CD4-positive, alpha-beta T cell treated with Interleukin-4 for 4 hours (primary cell): ENCODE data around the gene PRPH.
A peak's percentile ranks its signal among the peaks of the same experiment; 100 is the strongest.
"Not testable (repeated sequence)": the region's sequence is repeated elsewhere in the genome, so short reads cannot be mapped to it uniquely, and the experiment has no call there.

ENCODE experiments used
- DNase-seq: peaks from one replicate; pipeline ENCODE4 v3.0.0-alpha.2; 2020

PRPH gene

DNA sequence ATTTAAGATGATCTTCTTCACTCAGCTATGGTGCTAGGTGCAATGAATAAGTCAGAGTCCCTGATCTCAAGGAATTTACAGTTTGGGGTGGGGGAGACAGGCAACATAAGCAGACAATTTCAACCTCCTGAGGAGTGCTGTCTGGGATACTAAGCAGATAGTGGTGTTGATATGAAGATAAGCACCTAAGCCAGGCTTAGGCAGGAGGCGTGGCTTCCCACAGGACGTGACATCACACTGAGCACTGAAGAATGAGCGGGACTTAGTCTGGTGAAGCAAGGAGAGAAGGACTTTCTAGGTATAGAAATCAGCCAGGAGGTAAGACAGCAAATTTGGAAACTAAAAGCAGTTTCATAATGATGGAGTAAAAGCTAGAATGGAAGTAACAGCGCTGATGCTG is 6.8 kb downstream of the PRPH start:
- no peak for DNase-seq

DNA sequence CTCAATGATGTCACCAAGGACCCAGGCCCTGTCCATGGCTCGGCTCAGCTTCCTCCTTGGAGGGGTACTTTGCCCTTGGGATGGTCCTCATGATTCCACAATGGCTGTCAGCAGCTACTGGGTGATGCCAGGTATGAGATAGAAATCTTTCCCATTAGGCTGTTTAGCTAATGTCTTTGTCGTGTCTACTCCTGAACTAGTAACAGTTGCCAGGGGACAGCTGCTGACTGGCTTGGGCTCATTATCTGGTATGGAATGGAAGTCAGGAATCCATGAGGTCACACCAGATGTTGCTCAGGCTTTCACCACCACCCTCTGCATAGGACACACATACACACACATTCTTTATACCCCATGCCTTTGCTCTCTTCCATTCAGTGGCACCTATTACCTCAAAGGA is 9.2 kb downstream of the PRPH start:
- no peak for DNase-seq

- DNase-seq, result no peak
Measured at GRCh38 chr12:49305762-49306510, 11.0 kb downstream of the PRPH start.

GRCh38 chr12:49309386-49309785 is 14.4 kb downstream of the PRPH start:
- no peak for DNase-seq

DNA sequence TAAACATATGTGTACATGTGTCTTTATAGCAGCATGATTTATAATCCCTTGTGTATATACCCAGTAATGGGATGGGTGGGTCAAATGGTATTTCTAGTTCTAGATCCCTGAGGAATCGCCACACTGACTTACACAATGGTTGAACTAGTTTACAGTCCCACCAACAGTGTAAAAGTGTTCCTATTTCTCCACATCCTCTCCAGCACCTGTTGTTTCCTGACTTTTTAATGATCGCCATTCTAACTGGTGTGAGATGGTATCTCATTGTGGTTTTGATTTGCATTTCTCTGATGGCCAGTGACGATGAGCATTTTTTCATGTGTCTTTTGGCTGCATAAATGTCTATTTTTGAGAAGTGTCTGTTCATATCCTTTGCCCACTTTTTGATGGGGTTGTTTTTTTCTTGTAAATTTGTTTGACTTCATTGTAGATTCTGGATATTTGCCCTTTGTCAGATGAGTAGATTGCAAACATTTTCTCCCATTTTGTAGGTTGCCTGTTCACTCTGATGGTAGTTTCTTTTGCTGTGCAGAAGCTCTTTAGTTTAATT is 15.6 kb downstream of the PRPH start:
- DNase-seq, result not testable (repeated sequence)

DNA sequence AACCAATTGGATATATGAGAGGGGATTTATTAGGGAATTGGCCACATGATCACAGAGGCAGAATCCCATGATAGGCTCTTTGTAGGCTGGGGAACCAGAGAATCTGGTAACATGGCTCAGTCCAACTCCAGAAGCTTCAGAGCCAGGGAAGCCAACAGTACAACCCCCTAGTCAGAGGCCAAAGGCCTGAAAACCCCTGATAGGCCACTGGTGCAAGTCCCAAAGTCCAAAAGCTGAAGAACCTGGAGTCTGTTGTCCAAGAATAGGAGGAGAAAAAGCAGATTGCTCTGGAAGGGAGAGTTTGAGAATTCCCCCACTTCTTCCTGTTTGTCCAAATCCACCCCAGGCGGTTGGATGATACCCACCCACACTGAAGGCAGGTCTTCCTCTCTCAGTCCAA is 19.9 kb downstream of the PRPH start:
- no peak for DNase-seq

- not testable (repeated sequence) for DNase-seq
Measured at GRCh38 chr12:49317118-49317517, 22.2 kb downstream of the PRPH start.

DNA sequence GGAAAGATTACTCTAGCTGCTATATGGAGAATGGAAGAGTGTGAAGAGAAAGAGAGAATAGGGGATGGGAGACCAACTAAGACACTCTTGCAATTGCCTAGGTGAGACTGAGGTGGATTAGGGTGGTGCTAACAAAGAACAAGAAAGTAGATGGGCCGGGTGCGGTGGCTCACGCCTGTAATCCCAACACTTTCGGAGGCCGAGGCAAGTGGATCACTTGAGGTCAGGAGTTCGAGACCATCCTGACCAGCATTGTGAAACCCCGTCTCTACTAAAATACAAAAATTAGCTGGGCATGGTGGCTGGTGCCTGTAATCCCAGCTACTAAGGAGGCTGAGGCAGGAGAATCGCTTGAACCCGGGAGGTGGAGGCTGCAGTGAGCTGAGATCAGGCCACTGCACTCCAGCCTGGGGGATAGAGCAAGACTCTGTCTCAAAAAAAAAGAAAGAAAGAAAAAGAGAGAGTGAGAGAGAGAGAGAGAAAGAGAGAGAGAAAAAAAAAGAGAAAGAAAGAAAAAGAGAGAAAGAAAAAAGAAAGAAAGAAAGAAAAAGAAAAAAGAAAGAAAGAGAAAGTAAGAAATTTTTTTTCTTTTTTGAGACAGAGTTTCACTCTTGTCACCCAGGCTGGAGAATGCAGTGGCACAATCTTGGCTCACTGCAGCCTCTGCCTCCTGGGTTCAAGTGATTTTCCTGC is 25.6 kb downstream of the PRPH start:
- DNase-seq, result not testable (repeated sequence)

GRCh38 chr12:49322367-49322707 is 27.4 kb downstream of the PRPH start:
- DNase-seq, result no peak

GRCh38 chr12:49322708-49323523 is 28.0 kb downstream of the PRPH start, which contains the start of gene TROAP:
Gene TROAP (plus strand): TSS chr12:49323255. CDS start chr12:49323609, 354 bp downstream.
- peak; percentile 98 for DNase-seq

- DNase-seq, result no peak
Measured at GRCh38 chr12:49323524-49324097, 28.7 kb downstream of the PRPH start.

- DNase-seq, result no peak
Measured at GRCh38 chr12:49325606-49326005, 30.7 kb downstream of the PRPH start.

DNA sequence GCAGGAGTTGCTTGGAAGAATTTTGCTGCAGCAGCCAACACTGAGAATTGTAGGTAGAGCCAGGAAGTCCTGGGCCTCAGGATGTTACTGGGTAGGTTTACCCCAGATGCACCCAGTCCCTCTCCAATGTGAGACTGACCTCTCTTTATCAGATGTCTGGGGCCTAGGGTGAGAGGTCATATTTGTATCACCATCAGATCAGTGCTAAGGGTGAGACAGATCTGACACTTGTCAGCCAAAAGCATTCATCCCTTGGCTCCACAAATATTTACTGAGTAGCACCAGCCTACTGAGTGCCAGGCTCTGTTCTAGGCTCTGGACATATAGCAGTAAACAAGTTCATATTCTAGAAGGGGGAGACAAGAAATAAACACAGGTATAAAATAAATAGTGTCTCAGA is 32.4 kb downstream of the PRPH start:
- no peak for DNase-seq

GRCh38 chr12:49327887-49328286 is 32.9 kb downstream of the PRPH start:
- DNase-seq, result no peak

DNA sequence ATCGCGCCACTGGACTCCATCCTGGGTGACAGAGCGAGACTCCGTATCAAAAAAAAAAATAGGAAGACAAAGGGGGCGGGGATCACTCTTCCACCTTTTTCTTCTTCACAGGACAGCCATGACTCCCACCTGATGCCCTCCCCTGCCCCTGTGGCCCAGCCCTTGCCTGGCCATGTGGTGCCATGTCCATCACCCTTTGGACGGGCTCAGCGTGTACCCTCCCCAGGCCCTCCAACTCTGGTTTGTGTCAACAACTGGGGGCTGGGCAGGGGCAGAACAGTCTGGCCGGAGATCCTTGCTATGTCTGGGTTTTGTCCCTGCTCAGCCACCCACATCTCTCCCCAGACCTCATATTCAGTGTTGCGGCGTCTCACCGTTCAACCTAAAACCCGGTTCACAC is 33.9 kb downstream of the PRPH start:
- no peak for DNase-seq

DNA sequence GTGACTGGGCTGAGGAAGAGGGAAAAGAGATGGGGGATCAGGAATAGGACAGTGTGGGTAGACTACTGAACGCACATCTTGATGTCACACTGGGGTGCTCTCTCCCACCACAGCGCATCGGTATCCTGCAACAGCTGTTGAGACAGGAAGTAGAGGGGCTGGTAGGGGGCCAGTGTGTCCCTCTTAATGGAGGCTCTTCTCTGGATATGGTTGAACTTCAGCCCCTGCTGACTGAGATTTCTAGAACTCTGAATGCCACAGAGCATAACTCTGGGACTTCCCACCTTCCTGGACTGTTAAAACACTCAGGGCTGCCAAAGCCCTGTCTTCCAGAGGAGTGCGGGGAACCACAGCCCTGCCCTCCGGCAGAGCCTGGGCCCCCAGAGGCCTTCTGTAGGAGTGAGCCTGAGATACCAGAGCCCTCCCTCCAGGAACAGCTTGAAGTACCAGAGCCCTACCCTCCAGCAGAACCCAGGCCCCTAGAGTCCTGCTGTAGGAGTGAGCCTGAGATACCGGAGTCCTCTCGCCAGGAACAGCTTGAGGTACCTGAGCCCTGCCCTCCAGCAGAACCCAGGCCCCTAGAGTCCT is 35.2 kb downstream of the PRPH start:
- DNase-seq, result no peak

- DNase-seq, result no peak
Measured at GRCh38 chr12:49330631-49331379, 35.9 kb downstream of the PRPH start.

- DNase-seq, result no peak
Measured at GRCh38 chr12:49331380-49332222, 36.7 kb downstream of the PRPH start.

DNA sequence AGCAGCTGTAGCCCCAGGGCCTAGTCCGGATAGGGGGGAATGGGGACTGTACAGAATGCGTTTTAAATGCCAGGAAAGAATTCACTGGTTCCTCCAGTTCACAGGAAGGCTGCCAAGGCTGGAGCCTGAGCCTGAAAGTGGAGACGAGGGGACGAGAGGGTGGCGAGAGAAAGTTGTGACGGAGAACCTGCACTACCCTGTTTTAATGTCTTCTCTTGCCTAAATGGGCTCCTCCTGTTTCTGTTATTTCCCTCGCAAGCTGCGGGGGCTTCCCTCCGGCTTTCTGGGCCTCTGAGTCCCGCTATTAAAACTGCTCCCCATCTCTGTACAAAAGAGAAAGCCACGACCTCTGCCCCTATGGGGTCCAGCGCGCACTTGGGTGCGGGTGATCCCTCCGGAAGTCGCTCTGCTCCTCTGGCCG is 37.5 kb downstream of the PRPH start:
- no peak for DNase-seq

DNA sequence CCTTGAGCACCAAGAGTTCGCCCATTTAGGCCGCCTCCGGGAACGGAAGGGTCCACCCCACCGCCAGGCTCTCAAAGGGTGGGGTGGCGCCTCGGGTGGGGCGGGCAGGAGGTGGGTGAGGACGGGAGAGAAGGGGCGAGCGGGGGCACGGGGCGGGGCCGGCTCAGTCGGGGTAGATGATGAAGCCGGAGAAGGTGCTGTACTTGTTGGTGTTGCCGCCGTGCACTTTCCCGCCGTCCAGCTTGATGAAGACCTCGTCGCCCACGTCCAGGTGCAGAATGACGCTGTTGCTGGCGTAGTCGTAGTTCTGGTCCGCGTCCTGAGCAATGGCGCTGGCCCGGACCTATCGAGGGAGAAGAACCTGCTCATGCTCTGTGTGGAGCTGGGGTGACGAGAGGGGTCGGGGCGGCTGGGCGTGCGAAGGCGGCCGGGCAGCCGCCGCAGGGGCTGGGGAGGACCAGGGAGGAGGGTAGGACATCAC is 38.0 kb downstream of the PRPH start:
- no peak for DNase-seq

DNA sequence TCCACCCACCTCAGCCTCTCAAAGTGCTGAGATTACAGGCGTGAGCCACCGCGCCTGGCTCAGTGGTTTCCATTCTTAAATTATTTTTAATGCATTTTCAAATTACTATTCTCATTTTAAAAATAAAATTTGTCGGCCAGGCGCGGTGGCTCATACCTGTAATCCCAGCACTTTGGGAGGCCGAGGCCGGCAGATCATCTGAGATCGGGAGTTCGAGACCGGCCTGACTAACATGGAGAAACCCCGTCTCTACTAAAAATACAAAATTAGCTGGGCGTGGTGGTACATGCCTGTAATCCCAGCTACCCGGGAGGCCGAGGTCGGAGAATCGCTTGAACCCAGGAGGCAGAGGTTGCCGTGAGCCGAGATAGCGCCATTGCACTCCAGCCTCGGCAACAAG is 38.8 kb downstream of the PRPH start:
- DNase-seq, result not testable (repeated sequence)
